Nephron progenitor cell (in vitro differentiated cells): ENCODE data around the gene RAPGEF1.

Experiments
- DNase-seq: peaks from one replicate; pipeline ENCODE4 v3.0.0; 2021
- H3K27ac Mint-ChIP-seq: 2 replicates; pipeline ENCODE4 v1.8.0; 2021; ENCODE audit warnings: mild to moderate bottlenecking, moderate library complexity, mixed read lengths
- H3K27me3 Mint-ChIP-seq: 2 replicates; pipeline ENCODE4 v1.8.0; 2021; ENCODE audit warnings: mild to moderate bottlenecking, low read depth, mixed read lengths; ENCODE audit not compliant: poor library complexity
- H3K36me3 Mint-ChIP-seq: 2 replicates; pipeline ENCODE4 v1.8.0; 2021; ENCODE audit warnings: low read depth, mixed read lengths
- H3K4me1 Mint-ChIP-seq: 2 replicates; pipeline ENCODE4 v1.8.0; 2021; ENCODE audit warnings: mixed read lengths
- H3K4me3 Mint-ChIP-seq: 2 replicates; pipeline ENCODE4 v1.8.0; 2021; ENCODE audit warnings: mild to moderate bottlenecking, moderate library complexity, mixed read lengths
- H3K9me3 Mint-ChIP-seq: 2 replicates; pipeline ENCODE4 v1.8.0; 2021; ENCODE audit warnings: mild to moderate bottlenecking, moderate library complexity, mixed read lengths
- TF ChIP-seq, protein P1 (sequence below): fragments of 200-600 bp; sonication (generic); IDR thresholded peaks from 2 replicates; pipeline ENCODE4 v1.5.0; 2021; ENCODE audit warnings: antibody characterized with exemption

Gene RAPGEF1

GRCh38 chr9:131629825-131630204 is 110.1 kb downstream of the RAPGEF1 start:
- H3K27me3 Mint-ChIP-seq: no peaks in the 10 kb centered on the region
- H3K4me1 Mint-ChIP-seq: peaks cover 81% of the 10 kb centered on the region
- H3K9me3 Mint-ChIP-seq: no peaks in the 10 kb centered on the region
- peaks cover 19% of the 10 kb centered on the region for H3K36me3 Mint-ChIP-seq
- no peak for DNase-seq
- H3K4me3 Mint-ChIP-seq: no peak overlapping the region
- TF ChIP-seq, protein P1, sequence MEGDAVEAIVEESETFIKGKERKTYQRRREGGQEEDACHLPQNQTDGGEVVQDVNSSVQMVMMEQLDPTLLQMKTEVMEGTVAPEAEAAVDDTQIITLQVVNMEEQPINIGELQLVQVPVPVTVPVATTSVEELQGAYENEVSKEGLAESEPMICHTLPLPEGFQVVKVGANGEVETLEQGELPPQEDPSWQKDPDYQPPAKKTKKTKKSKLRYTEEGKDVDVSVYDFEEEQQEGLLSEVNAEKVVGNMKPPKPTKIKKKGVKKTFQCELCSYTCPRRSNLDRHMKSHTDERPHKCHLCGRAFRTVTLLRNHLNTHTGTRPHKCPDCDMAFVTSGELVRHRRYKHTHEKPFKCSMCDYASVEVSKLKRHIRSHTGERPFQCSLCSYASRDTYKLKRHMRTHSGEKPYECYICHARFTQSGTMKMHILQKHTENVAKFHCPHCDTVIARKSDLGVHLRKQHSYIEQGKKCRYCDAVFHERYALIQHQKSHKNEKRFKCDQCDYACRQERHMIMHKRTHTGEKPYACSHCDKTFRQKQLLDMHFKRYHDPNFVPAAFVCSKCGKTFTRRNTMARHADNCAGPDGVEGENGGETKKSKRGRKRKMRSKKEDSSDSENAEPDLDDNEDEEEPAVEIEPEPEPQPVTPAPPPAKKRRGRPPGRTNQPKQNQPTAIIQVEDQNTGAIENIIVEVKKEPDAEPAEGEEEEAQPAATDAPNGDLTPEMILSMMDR: no peak
- H3K27ac Mint-ChIP-seq: no peak overlapping the region

GRCh38 chr9:131629226-131629500 is 110.7 kb downstream of the RAPGEF1 start:
- Mint-ChIP-seq H3K4me3 (no peak overlapping the region), H3K27me3 (no peaks in the 10 kb centered on the region), H3K9me3 (no peaks in the 10 kb centered on the region), H3K36me3 (peaks cover 19% of the 10 kb centered on the region), H3K27ac (peak overlapping the region; percentile 11), H3K4me1 (peaks cover 82% of the 10 kb centered on the region)
- no peak for DNase-seq
- TF ChIP-seq, protein P1: no peak

- H3K9me3 Mint-ChIP-seq: no peaks in the 10 kb centered on the region
- peak overlapping the region; percentile 68 for H3K27ac Mint-ChIP-seq
- peaks cover 79% of the 10 kb centered on the region for H3K4me1 Mint-ChIP-seq
- peaks cover 17% of the 10 kb centered on the region for H3K36me3 Mint-ChIP-seq
- no peaks in the 10 kb centered on the region for H3K27me3 Mint-ChIP-seq
- TF ChIP-seq, protein P1: no peak
- DNase-seq: no peak
- no peak overlapping the region for H3K4me3 Mint-ChIP-seq
Observed at GRCh38 chr9:131628459-131629225, 111.2 kb downstream of the RAPGEF1 start.

GRCh38 chr9:131627648-131628458 is 112.0 kb downstream of the RAPGEF1 start:
- no peaks in the 10 kb centered on the region for H3K27me3 Mint-ChIP-seq
- H3K36me3 Mint-ChIP-seq: peaks cover 15% of the 10 kb centered on the region
- H3K4me3 Mint-ChIP-seq: peak overlapping the region; percentile 15
- H3K9me3 Mint-ChIP-seq: no peaks in the 10 kb centered on the region
- TF ChIP-seq, protein P1: no peak
- no peak for DNase-seq
- peak overlapping the region; percentile 34 for H3K27ac Mint-ChIP-seq
- H3K4me1 Mint-ChIP-seq: peaks cover 71% of the 10 kb centered on the region

- Mint-ChIP-seq H3K4me3 (peak overlapping the region; percentile 15), H3K36me3 (peaks cover 13% of the 10 kb centered on the region), H3K4me1 (peaks cover 69% of the 10 kb centered on the region), H3K9me3 (no peaks in the 10 kb centered on the region), H3K27me3 (no peaks in the 10 kb centered on the region), H3K27ac (peak overlapping the region; percentile 34)
- no peak for DNase-seq
- TF ChIP-seq, protein P1: no peak
Observed at GRCh38 chr9:131627326-131627647, 112.6 kb downstream of the RAPGEF1 start.
